Neuron (in vitro differentiated cells): ENCODE results near the gene BPIFB1.

Experiments
- H2AFZ ChIP-seq: one replicate; pipeline ENCODE4 v1.6.1; 2013; ENCODE audit warnings: low read depth, mild to moderate bottlenecking, inconsistent platforms, low read length, moderate library complexity
- H3K27me3 ChIP-seq: one replicate; pipeline ENCODE4 v1.6.1; 2013; ENCODE audit warnings: low read length; ENCODE audit not compliant: insufficient read depth
- H3K36me3 ChIP-seq: one replicate; pipeline ENCODE4 v1.6.1; 2013; ENCODE audit warnings: low read length; ENCODE audit not compliant: insufficient read depth
- H3K4me1 ChIP-seq: one replicate; pipeline ENCODE4 v1.6.1; 2013; ENCODE audit warnings: low read length; ENCODE audit not compliant: insufficient read depth
- H3K4me3 ChIP-seq: 2 replicates; pipeline ENCODE4 v1.5.1; 2013; ENCODE audit warnings: mild to moderate bottlenecking, low read length, moderate library complexity
- H3K9me3 ChIP-seq: one replicate; pipeline ENCODE4 v1.6.1; 2013; ENCODE audit warnings: low read length

BPIFB1 gene

GRCh38 chr20:33282991-33283555 is at the start of gene BPIFB1:
BPIFB1 (plus strand) TSS chr20:33283214; CDS start chr20:33286074, 2,860 bp downstream.
- Histone ChIP-seq H3K4me1 (no peaks in the 10 kb centered on the region), H2AFZ (no peak within 1 kb of the TSS), H3K9me3 (no peaks in the 10 kb centered on the region), H3K4me3 (no peak within 1 kb of the TSS), H3K36me3 (no peaks in the 10 kb centered on the region), H3K27me3 (peaks cover 16% of the 10 kb centered on the region)

- H3K4me3 ChIP-seq: no peak overlapping the region
- no peaks in the 10 kb centered on the region for H3K9me3 ChIP-seq
- H3K27me3 ChIP-seq: no peaks in the 10 kb centered on the region
- H3K36me3 ChIP-seq: no peaks in the 10 kb centered on the region
- no peaks in the 10 kb centered on the region for H3K4me1 ChIP-seq
- no peak overlapping the region for H2AFZ ChIP-seq
These were observed 49.0 kb upstream of the BPIFB1 start for GRCh38 chr20:33234050-33234449.

GRCh38 chr20:33235696-33236095 is 47.3 kb upstream of the BPIFB1 start, which contains the start of gene BPIFA1:
BPIFA1 (plus strand) TSS chr20:33235996; CDS start chr20:33237712, 1,716 bp downstream.
- Histone ChIP-seq H2AFZ (no peak within 1 kb of the TSS), H3K4me3 (no peak within 1 kb of the TSS), H3K36me3 (no peaks in the 10 kb centered on the region), H3K27me3 (no peaks in the 10 kb centered on the region), H3K4me1 (no peaks in the 10 kb centered on the region), H3K9me3 (no peaks in the 10 kb centered on the region)

- Histone ChIP-seq H3K27me3 (no peaks in the 10 kb centered on the region), H3K9me3 (no peaks in the 10 kb centered on the region), H2AFZ (no peak overlapping the region), H3K4me3 (no peak overlapping the region), H3K36me3 (no peaks in the 10 kb centered on the region), H3K4me1 (no peaks in the 10 kb centered on the region)
These were observed 46.7 kb upstream of the BPIFB1 start for GRCh38 chr20:33236351-33236750.

GRCh38 chr20:33237989-33238388 is 45.0 kb upstream of the BPIFB1 start:
- H3K27me3 ChIP-seq: no peaks in the 10 kb centered on the region
- no peak overlapping the region for H2AFZ ChIP-seq
- no peaks in the 10 kb centered on the region for H3K4me1 ChIP-seq
- H3K9me3 ChIP-seq: no peaks in the 10 kb centered on the region
- no peak overlapping the region for H3K4me3 ChIP-seq
- no peaks in the 10 kb centered on the region for H3K36me3 ChIP-seq

GRCh38 chr20:33239418-33239817 is 43.6 kb upstream of the BPIFB1 start:
- Histone ChIP-seq H3K9me3 (no peaks in the 10 kb centered on the region), H3K27me3 (no peaks in the 10 kb centered on the region), H3K4me3 (no peak overlapping the region), H2AFZ (no peak overlapping the region), H3K4me1 (no peaks in the 10 kb centered on the region), H3K36me3 (no peaks in the 10 kb centered on the region)

GRCh38 chr20:33239979-33240736 is 42.9 kb upstream of the BPIFB1 start:
- no peak overlapping the region for H3K4me3 ChIP-seq
- no peak overlapping the region for H2AFZ ChIP-seq
- no peaks in the 10 kb centered on the region for H3K36me3 ChIP-seq
- H3K27me3 ChIP-seq: no peaks in the 10 kb centered on the region
- H3K9me3 ChIP-seq: no peaks in the 10 kb centered on the region
- H3K4me1 ChIP-seq: no peaks in the 10 kb centered on the region

- no peak overlapping the region for H3K4me3 ChIP-seq
- no peaks in the 10 kb centered on the region for H3K9me3 ChIP-seq
- no peaks in the 10 kb centered on the region for H3K36me3 ChIP-seq
- no peak overlapping the region for H2AFZ ChIP-seq
- no peaks in the 10 kb centered on the region for H3K4me1 ChIP-seq
- no peaks in the 10 kb centered on the region for H3K27me3 ChIP-seq
These were observed 42.1 kb upstream of the BPIFB1 start for GRCh38 chr20:33240923-33241322.

- H3K4me1 ChIP-seq: no peaks in the 10 kb centered on the region
- H3K9me3 ChIP-seq: no peaks in the 10 kb centered on the region
- H3K27me3 ChIP-seq: no peaks in the 10 kb centered on the region
- H3K4me3 ChIP-seq: no peak overlapping the region
- no peak overlapping the region for H2AFZ ChIP-seq
- H3K36me3 ChIP-seq: no peaks in the 10 kb centered on the region
These were observed 40.5 kb upstream of the BPIFB1 start for GRCh38 chr20:33242319-33243100.

GRCh38 chr20:33246077-33246476 is 36.9 kb upstream of the BPIFB1 start:
- H3K4me3 ChIP-seq: no peak overlapping the region
- H3K27me3 ChIP-seq: no peaks in the 10 kb centered on the region
- H3K4me1 ChIP-seq: no peaks in the 10 kb centered on the region
- no peak overlapping the region for H2AFZ ChIP-seq
- no peaks in the 10 kb centered on the region for H3K36me3 ChIP-seq
- no peaks in the 10 kb centered on the region for H3K9me3 ChIP-seq

GRCh38 chr20:33249456-33249855 is 33.6 kb upstream of the BPIFB1 start:
- Histone ChIP-seq H2AFZ (no peak overlapping the region), H3K4me1 (no peaks in the 10 kb centered on the region), H3K4me3 (no peak overlapping the region), H3K36me3 (no peaks in the 10 kb centered on the region), H3K27me3 (no peaks in the 10 kb centered on the region), H3K9me3 (no peaks in the 10 kb centered on the region)

- Histone ChIP-seq H3K36me3 (no peaks in the 10 kb centered on the region), H3K4me3 (no peak overlapping the region), H3K4me1 (no peaks in the 10 kb centered on the region), H2AFZ (no peak overlapping the region), H3K9me3 (no peaks in the 10 kb centered on the region), H3K27me3 (no peaks in the 10 kb centered on the region)
These were observed 32.3 kb upstream of the BPIFB1 start for GRCh38 chr20:33250666-33251065.

GRCh38 chr20:33251496-33251895 is 31.5 kb upstream of the BPIFB1 start:
- Histone ChIP-seq H3K4me3 (no peak overlapping the region), H3K36me3 (no peaks in the 10 kb centered on the region), H2AFZ (no peak overlapping the region), H3K9me3 (no peaks in the 10 kb centered on the region), H3K4me1 (no peaks in the 10 kb centered on the region), H3K27me3 (no peaks in the 10 kb centered on the region)
